K562 (cell line): ENCODE data around the gene INO80E. TPM values are rescaled to one million over a fixed set of nuclear protein-coding genes. Genes with fewer than 3 reads are reported as not detected.

Experiments used
- ATF6 ChIP-seq: sonication (generic); formaldehyde crosslinking; IDR thresholded peaks from 2 replicates; pipeline ENCODE4 v1.4.0; 2020; ENCODE audit warnings: mild to moderate bottlenecking, missing genetic modification reagents
- CLOCK ChIP-seq: fragments of 250-450 bp; sonication (Bioruptor Pico); IDR thresholded peaks from 2 replicates; pipeline ENCODE4 v1.4.0; 2020; ENCODE audit warnings: mild to moderate bottlenecking, moderate library complexity, borderline replicate concordance
- E2F8 ChIP-seq: fragments of 450-650 bp; IDR thresholded peaks from 2 replicates; pipeline ENCODE4 v1.7.1; 2018; ENCODE audit warnings: mild to moderate bottlenecking, low read depth; ENCODE audit not compliant: partially characterized antibody
- ETV1 ChIP-seq: fragments of 450-650 bp; conservative IDR thresholded peaks from 2 replicates; pipeline ENCODE4 v1.6.1; 2016; ENCODE audit warnings: missing genetic modification characterization, control low read depth, low read depth, missing compliant biosample characterization
- ETV5 ChIP-seq: sonication (generic); formaldehyde crosslinking; IDR thresholded peaks from 2 replicates; pipeline ENCODE4 v1.4.0; 2020; ENCODE audit warnings: low read depth, mild to moderate bottlenecking, missing genetic modification reagents
- HDGF ChIP-seq: fragments of 450-650 bp; IDR thresholded peaks from 2 replicates; pipeline ENCODE4 v1.6.1; 2016
- KLF1 ChIP-seq: fragments of 450-650 bp; IDR thresholded peaks from 2 replicates; pipeline ENCODE4 v1.6.1; 2016; ENCODE audit warnings: missing genetic modification characterization, missing compliant biosample characterization
- MAX ChIP-seq: sonication (generic); formaldehyde crosslinking; IDR thresholded peaks from 2 replicates; pipeline ENCODE4 v1.9.0; 2022; ENCODE audit warnings: mild to moderate bottlenecking, missing genetic modification reagents
- NFXL1 ChIP-seq: fragments of 450-650 bp; formaldehyde crosslinking; IDR thresholded peaks from 2 replicates; pipeline ENCODE4 v1.4.0; 2021; ENCODE audit warnings: mild to moderate bottlenecking
- SRF ChIP-seq, 2 experiments: fragments of 250-450, 450-650 bp in 1 of 2; sonication (Bioruptor Pico) in 1 of 2; sonication (generic) in 1 of 2; formaldehyde crosslinking; IDR thresholded peaks; 2 replicates each; pipeline versions ENCODE4 v1.5.0 to v1.5.1; 2020 to 2022; ENCODE audit warnings: mild to moderate bottlenecking in 1 of 2, missing genetic modification reagents in 1 of 2
- TAF9B ChIP-seq: fragments of 450-650 bp; IDR thresholded peaks from 2 replicates; pipeline ENCODE4 v1.6.1; 2018; ENCODE audit warnings: mild to moderate bottlenecking; ENCODE audit not compliant: partially characterized antibody
- ZNF311 ChIP-seq: fragments of 250-450 bp; sonication (Bioruptor Pico); IDR thresholded peaks from 2 replicates; pipeline ENCODE4 v1.4.0; 2020; ENCODE audit warnings: mild to moderate bottlenecking, moderate library complexity
- ZNF77 ChIP-seq: fragments of 250-450 bp; sonication (Bioruptor Pico); IDR thresholded peaks from 2 replicates; pipeline ENCODE4 v1.5.0; 2020
- polyA plus RNA-seq, 8 experiments: library from polyadenylated mRNA; depleted of rRNA in 4 of 8; stranded (reverse) in 5 of 8; unstranded in 3 of 8; fragments of >200 nt; fragmentation: Nextera tagmentation in 2 of 8; fragmentation: Illumina TruSeq in 1 of 8; extraction: Ambion mirVana in 2 of 8; extraction: Trizol in 1 of 8; gene quantifications; 2 replicates each; pipeline versions ENCODE4 v1.2.1 to v1.2.3, GENCODE V29; 2011 to 2014; ENCODE audit warnings: inconsistent platforms in 1 of 8, missing spikeins in 1 of 8
- total RNA-seq, 7 experiments: library from RNA; depleted of rRNA in 6 of 7; stranded (reverse); fragments of >200 nt in 6 of 7; fragmentation: Illumina TruSeq in 2 of 7; extraction: Trizol in 2 of 7; gene quantifications; 2 replicates each; pipeline versions ENCODE4 v1.2.1 to v1.2.3, GENCODE V29; 2011 to 2021; ENCODE audit warnings: low replicate concordance in 1 of 7

Gene INO80E
- total and polyA plus RNA-seq, 9 of the 15 experiments (the other 6 are each of a cell fraction or from before 2014, with no cell fraction given) = 0.31 to 102 (median 49.3) TPM

- TF ChIP-seq ATF6 (CRISPR knock-in tag) = no peak
- TF ChIP-seq E2F8 = no peak
- TF ChIP-seq NFXL1 (CRISPR knock-in tag) = no peak
- TF ChIP-seq ZNF77 (CRISPR knock-in tag) = no peak
- no peak for TF ChIP-seq KLF1
- no peak for TF ChIP-seq ETV5
- TF ChIP-seq HDGF = no peak
- no peak for TF ChIP-seq MAX (CRISPR knock-in tag)
- no peak for TF ChIP-seq SRF (CRISPR knock-in tag; IDR thresholded peaks at IDR 0.05)
- no peak for TF ChIP-seq ZNF311 (CRISPR knock-in tag)
- no peak for TF ChIP-seq ETV1 (tag)
- no peak for TF ChIP-seq CLOCK (CRISPR knock-in tag)
- TF ChIP-seq TAF9B = no peak
Measured at GRCh38 chr16:30027588-30028437, 31.8 kb downstream of the INO80E start (continued).
